GM21576 (cell line): ENCODE data around the gene NOL12.
A peak's percentile ranks its signal among the peaks of the same experiment; 100 is the strongest.

Experiments
- ATAC-seq: cut with Tn5 transposase; IDR thresholded peaks from one replicate; pipeline ENCODE4 v1.9.1; 2021; ENCODE audit warnings: mild to moderate bottlenecking, moderate library complexity; ENCODE audit not compliant: unreplicated experiment

The NOL12 gene

DNA sequence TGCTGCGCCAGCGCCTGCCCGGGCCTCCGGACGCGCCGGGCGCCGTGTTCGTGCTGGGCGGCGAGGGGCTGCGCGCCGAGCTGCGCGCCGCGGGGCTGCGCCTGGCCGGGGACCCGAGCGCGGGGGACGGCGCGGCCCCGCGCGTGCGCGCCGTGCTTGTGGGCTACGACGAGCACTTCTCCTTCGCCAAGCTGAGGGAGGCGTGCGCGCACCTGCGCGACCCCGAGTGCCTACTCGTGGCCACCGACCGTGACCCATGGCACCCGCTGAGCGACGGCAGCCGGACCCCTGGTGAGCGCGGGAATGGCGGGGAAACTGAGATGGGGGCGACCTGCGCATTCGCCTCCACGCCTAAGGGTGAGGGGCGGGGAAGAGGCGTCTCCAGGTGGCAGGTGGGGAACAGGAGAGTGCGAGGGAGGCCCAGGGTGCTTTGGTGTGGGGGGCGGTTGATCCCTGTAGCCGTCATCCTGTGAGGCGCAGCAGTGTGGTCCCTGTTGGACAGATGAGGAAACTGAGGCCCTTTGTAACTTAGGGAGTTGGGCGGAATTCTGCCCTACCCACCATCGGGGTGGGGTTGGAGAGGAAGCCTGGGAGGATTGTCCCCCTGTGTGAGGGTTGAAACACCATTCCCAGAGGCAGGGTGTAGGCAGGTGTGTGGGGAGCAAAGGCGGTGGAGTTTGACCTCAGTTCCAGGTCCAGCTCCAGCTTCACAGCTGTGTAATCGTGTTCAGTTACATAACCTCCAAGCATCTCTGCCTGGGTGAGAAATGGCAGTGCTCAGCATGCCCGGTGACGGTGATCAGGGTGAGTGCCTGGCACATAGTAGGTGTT is 26.9 kb upstream of the NOL12 start:
- ATAC-seq: peak; percentile 2

- ATAC-seq: no peak
Measured at GRCh38 chr22:37659897-37660708, 26.0 kb upstream of the NOL12 start.

GRCh38 chr22:37660709-37661045 is 25.5 kb upstream of the NOL12 start:
- no peak for ATAC-seq

DNA sequence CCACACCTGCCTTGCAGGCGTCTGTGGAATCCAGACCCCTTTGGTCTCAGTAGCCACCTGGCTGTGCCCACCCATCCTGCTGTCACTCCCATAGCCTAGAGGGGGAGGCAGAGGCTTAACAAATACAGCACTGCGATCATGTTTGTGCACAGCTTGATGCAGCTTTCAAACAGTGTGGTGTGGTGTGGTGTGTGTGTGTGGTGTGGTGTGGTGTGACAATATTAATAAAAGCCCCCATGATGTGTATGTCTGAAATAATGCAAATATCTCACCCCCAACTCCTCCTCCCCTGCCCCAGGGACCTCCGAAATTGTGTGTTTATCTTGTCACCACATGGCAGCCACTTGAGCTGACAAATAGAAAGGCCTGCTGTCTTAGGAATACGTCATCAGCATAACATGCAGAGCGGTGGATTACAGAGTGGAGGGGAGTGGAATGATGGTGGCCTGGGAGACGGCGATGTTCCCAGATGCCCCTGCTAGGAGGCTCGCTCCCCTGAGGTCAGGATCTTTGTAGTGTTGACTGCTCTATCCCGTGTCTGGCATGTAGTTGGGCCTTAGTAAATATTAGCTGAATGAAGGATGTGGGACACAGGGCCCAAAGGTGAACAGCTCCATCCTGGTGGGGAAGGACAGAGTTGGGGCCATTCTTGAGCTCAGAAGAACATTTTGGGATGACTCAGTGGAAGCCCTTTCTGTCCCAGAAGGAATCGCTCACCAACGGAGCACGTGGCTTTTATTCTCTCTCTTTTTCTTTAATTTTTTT is 24.8 kb upstream of the NOL12 start:
- ATAC-seq: no peak

GRCh38 chr22:37662039-37662438 is 24.1 kb upstream of the NOL12 start:
- ATAC-seq: no peak

DNA sequence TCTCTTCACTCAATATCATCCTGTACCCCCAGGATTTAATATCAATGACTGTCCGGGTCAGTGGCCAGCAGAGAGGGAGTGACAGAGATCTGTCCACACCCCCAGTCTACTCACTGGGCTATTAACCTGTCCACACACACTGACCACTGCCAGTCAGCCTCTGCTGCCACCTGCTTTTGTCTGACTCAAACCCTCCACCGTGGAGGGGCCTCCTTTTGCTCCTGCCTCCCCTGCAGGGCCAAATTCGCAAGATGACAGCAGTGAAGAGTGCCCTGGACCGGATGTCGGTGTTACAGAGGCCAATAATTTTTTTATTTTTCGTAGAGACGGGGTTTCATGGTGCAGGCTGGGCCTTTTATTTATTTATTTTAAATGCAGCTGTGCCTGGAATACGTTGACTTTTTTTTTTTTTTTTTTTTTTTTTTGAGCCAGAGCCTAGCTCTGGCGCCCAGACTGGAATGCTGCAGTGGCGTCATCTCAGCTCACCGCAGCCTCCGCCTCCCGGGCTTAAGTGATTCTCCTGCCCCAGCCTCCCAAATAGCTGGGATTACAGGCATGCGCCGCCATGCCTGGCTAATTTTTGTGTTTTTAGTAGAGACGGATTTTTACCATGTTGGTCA is 22.5 kb upstream of the NOL12 start:
- ATAC-seq: no peak

GRCh38 chr22:37664249-37665101 is 21.7 kb upstream of the NOL12 start:
- no peak for ATAC-seq

GRCh38 chr22:37665487-37665886 is 20.7 kb upstream of the NOL12 start:
- ATAC-seq: no peak

GRCh38 chr22:37669586-37669985 is 16.6 kb upstream of the NOL12 start:
- no peak for ATAC-seq

DNA sequence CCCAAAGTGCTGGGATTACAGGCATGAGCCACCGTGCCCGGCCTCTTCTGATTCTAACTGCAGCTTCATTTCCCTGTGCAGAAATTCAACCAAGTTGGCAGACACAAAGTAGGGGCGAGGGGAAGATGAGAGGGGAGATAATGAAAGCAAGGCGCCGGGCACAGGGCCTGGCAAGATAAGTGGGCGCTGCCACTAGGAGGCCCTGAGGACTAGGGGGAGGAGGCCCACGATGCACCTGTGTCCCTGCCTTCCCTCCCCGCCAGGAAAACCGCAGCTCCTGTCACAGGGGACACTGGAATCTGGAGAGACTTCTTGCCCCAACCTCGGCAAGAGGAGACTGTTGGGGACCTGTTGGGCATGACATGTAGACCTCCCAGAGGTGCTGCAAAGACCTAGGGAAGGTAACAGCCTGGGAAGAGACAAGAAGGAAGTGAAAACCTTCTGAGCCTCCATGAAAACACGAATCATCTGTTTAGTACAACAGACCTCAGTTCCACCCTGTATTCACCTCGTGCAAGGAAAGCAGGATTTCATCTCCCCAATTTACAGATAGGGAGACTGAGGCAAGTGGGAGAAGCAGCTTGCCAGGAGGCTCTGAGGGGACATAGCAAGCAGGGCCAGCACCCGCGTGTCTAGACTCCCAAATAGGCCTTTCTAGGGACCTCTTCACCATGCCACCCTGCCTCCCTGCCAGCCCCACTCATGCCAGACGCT is 13.8 kb upstream of the NOL12 start:
- no peak for ATAC-seq

GRCh38 chr22:37672920-37673455 is 13.2 kb upstream of the NOL12 start:
- no peak for ATAC-seq

GRCh38 chr22:37674248-37674647 is 11.9 kb upstream of the NOL12 start:
- no peak for ATAC-seq

DNA sequence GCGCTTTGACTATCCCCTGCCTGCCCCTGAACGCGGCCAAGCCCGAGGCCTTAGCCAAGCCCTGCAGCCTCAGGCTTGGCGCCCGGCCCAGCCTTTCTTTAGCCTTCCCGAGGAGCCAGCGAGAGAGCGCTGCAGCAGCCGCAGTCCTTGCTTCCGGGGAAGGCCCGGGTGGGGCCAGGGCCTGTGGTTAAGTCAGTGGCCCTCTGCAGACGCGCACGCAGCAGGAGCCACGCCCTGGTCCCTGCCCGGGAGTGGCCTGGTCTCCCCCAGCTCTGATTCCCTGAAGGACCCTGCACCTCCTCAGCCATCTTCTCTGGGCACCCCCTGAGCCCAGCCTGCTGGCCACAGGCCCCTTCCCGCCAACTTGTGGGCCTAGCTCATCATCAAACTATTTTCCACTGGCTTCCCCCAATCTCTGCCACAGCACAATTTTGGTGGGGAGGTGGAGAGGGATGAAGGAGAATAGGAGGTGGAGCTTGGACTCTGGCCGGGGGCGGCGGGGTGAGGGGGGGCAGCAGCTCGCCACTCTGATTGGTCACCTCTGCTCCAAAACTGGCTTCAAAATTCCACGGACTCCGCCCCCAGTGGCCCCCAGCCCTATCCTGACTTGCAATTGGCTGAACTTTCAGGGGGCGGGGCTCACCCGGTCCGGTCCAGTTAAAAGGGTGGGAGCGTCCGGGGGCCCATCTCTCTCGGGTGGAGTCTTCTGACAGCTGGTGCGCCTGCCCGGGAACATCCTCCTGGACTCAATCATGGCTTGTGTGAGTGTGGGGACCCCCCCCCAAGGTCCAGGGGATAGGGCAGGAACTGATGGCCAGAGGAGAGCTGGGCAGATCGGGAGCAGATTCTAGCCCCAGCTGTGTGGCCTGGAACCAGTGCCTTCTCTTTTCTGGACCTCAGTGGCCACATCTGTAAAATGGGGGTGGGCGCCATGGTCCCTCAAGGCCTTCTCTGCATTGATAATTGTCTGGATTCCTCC is 10.9 kb upstream of the NOL12 start, which contains the start of gene LGALS1:
Gene LGALS1 (plus strand): TSS at position 686 of the 979 bp plus-strand sequence. CDS start 67 bp downstream, at position 753.
- ATAC-seq: peak; percentile 52

DNA sequence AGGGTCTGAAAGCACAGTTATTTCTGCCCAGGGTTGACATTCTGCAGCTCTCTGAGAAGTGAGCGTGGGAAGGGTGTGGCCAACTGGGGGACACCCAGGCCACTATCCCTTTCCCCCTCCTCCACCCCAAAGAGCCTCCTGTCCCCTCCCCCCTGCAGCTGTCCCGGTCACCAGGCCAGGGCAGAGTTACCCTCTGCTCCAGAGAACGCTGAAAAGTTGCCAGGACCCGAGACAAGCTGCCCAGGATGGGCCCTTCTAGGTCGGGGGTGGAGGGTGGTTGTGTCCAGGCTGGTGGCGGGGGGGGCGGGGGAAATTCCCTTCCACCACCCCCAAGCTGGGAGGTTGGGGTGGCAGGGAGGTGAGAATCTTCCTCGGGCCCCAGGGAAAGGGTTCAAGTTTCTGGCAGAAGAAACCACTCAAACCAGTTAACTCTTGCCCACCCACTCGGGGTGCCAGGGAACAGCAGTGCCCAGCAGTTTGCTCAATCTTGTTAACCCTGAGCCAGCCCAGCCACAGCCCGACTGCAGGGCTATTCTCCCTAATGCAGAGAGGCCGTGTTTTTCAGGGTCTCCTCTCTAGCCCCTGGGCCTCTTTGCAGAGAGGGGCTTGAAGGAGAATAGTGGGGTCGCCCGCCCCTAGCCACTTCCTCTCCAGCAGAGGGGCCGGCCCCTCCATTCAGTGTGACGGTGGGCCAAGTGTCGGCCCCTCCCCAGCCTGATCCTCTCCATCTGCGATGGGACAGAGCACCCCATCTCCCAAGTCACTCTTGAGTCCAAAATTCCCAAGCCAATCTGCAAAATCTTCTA is 10.0 kb upstream of the NOL12 start:
- no peak for ATAC-seq

GRCh38 chr22:37676736-37677492 is 9.2 kb upstream of the NOL12 start:
- peak; percentile 34 for ATAC-seq

- ATAC-seq: no peak
Measured at GRCh38 chr22:37677493-37677974, 8.6 kb upstream of the NOL12 start.
